HG02798 (cell line): Measurements from ENCODE around the gene EZH1.
A peak's percentile ranks its signal among the peaks of the same experiment; 100 is the strongest.

ENCODE experiments used
- ATAC-seq: cut with Tn5 transposase; IDR thresholded peaks from one replicate; pipeline ENCODE4 v1.9.1; 2021; ENCODE audit warnings: mild to moderate bottlenecking; ENCODE audit not compliant: unreplicated experiment, poor library complexity

Gene EZH1

DNA sequence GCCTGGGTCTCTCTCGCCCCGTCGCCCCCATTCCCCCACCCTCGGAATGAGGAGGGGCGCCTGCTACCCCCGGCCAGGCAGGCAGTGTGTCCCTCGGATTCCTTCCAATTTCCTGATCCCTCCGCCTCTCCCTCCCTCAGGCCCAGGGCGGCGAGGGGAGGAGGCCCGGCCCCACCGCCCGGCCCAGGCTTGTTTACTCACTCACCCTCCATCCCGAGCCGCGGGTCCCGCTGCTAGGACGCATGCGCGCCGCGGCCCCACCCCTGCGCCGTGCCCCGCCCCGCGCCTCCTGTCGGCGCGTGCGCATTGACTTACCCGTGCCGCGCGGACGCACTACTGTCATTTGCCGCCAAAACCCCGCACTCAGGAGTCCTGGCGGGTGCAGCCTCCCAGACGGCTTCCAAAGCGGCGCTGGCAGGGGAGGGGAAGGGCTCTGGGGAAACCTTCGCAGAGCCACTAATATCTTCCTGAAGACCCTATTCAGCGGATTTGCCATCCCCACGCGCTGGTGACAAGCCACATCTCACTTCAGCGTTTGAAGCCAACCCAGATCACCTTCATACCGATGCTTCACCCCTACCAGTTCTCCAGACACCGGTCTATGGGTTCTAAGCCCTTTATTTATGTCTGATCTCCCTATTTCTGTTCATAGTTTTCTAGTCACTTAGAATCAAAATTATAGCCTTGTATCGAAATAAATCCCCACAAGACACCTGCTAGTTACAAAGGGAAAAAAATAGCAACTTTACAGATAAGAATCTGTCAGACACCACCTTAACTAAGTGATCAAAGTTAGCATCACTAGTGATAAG, at the start of gene EZH1:
TSS of gene EZH1 (minus strand) at position 235 of the 812 bp plus-strand sequence. CDS start 16,099 bp downstream, outside the sequence.
- peak; percentile 90 for ATAC-seq

- no peak for ATAC-seq
Observed at GRCh38 chr17:42792545-42792944, 47.7 kb upstream of the EZH1 start.

DNA sequence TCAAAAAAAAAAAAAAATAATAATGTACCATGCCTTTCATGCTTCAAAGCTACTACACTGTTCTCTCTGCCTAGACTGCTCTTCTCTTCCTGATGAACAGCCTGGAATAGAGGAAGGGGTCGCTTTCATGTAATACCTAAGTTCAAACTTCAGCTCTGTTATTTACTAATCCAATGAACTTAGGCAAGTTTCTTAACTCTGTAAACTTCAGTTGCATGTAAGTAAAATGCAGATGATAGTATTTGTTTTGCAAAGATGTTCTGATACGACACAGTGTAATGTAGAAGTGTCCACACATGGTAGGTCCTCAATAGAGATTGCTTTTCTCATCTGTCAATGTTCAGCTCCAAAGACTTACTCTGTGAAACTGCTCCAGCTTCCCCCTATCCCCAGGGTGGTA, 47.1 kb upstream of the EZH1 start:
- ATAC-seq: no peak

DNA sequence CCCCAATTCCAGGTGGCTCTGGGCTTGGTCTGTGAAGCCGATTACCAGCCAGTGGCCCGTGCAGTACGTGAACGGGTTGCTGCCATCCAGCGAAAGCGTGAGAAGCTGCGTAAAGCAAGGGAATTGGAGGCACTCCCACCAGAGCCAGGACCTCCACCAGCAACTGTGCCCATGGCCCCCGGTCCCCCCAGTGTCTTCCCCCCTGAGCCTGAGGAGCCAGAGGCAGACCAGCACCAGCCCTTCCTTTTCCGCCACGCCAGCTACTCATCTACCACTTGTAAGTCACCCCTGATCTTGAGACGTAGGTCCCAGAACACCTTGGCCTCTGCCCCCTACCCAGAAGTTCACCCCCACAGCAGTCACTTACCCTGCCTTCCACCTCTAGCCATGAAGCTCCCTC, 42.4 kb upstream of the EZH1 start:
- ATAC-seq: no peak

- no peak for ATAC-seq
Observed at GRCh38 chr17:42784811-42785592, 40.2 kb upstream of the EZH1 start.

GRCh38 chr17:42784409-42784808, 39.6 kb upstream of the EZH1 start:
- ATAC-seq: no peak

GRCh38 chr17:42783791-42784138, 38.9 kb upstream of the EZH1 start:
- ATAC-seq: no peak

DNA sequence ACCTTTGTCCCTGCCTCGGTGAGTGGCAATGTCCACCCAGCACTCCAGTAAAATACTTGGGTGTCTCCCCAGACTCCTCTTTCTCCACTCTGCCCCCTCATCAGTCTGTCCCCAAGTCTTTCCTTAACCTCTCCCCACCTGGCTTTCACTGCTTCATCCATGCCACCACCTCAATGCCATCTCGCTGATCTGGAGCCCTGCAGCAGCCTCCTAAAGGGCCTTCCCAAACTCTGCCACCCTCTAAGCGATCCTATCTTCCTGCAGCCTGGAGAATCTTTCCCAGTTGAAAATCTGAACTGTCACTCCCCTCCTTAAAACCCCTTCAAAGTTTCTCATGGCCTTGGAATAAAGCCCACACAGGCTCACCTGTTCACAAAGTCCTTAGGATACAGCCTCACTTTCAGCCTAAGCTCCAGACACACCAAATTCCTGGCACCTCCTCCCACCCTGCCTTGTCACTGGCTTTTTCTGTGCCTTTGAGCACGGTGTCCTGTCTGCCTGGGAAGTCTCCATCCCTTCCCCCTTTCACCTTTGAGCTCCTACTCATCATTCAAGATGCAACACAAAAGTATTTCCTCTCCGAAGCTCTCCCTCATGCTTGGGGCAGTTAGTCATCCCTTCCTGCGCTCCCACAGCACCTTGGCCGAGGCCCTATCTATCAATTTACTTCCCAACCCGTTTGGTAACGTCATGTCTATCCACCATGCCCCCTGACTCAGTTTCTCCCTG, 38.4 kb upstream of the EZH1 start:
- no peak for ATAC-seq

DNA sequence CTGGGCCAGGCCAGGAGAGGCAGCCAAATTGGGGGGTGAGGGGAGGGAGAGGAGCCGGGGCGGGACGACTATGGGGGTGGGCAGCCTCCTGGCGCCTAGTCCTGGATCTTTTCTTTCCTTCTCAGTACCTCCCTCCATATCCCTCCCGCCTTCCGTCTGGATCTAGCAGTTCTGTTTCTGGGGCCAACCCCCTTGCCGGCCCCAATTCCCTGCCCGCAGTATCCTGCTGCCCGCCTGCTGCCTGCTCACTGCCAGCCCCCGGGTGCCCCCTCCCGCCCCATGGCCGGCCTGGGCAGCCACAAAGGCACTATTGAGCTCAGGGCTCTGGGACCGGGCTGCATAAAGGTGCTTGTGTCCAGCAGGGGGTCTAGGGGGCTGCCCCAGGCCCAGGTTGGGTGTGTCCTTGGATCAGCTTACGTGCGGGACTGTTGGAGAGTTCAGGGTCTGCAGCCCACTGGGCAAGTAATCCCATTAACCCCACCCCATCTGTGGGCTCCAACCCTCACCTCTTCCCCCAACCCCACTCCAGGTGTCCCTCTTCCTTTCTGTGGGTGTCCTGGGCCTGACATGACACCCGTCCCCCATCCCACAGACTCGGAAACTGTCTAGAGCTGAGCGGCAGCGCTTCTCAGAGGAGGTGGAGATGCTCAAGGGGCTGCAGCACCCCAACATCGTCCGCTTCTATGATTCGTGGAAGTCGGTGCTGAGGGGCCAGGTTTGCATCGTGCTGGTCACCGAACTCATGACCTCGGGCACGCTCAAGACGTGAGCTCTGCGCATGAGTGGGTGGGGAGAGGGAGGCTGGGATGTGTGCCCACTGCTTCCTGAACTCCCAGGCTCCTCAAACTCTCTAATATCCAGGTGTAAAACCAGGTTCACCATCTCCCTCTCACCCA, 37.6 kb upstream of the EZH1 start:
- ATAC-seq: no peak

DNA sequence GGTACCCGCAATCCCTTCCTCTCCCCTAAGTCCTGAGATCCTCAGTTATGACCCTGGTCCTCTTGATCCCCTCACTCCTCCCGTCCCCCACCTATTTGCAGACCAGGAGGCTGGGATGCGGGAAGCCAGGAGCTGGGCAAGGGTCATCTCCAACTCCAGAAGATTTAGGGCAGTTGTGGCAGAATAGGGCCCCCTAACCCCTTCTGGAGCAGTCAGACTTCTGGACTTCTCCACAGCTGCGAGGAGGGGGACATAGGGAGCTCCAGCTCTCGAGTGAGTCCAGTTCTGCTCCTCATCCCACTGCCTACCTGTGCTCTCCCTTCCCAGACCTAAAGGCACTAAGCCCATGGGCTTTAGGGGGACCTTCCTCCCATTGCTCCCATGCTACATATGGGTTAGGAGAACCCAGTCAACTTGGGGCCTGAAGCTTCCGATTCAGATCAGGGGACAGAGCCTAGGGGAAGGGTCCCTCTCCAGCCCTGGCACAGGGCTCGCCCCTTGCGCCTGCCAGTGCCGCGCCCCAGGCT, 36.9 kb upstream of the EZH1 start:
- no peak for ATAC-seq

DNA sequence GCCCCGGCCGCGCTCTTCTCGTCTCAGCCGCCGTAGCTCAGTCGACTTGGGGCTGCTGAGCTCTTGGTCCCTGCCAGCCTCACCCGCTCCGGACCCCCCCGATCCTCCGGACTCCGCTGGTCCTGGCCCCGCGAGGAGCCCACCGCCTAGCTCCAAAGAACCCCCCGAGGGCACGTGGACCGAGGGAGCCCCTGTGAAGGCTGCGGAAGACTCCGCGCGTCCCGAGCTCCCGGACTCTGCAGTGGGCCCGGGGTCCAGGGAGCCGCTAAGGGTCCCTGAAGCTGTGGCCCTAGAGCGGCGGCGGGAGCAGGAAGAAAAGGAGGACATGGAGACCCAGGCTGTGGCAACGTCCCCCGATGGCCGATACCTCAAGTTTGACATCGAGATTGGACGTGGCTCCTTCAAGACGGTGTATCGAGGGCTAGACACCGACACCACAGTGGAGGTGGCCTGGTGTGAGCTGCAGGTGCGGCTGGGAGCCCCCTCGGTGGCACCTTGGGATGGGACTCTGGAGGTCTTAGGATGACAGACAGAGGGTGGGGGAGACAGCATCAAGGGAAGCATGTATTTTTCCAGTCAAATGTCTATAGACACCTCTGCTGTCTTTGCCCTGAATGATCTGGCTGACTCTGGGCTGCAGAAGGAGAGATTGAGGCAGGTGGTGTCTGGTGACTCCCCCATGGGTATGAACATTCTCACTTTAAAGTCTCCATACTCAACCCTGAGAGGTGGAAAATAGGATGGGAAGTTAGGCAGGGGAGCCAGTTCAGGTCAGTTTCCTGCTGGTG, 36.2 kb upstream of the EZH1 start:
- ATAC-seq: no peak

DNA sequence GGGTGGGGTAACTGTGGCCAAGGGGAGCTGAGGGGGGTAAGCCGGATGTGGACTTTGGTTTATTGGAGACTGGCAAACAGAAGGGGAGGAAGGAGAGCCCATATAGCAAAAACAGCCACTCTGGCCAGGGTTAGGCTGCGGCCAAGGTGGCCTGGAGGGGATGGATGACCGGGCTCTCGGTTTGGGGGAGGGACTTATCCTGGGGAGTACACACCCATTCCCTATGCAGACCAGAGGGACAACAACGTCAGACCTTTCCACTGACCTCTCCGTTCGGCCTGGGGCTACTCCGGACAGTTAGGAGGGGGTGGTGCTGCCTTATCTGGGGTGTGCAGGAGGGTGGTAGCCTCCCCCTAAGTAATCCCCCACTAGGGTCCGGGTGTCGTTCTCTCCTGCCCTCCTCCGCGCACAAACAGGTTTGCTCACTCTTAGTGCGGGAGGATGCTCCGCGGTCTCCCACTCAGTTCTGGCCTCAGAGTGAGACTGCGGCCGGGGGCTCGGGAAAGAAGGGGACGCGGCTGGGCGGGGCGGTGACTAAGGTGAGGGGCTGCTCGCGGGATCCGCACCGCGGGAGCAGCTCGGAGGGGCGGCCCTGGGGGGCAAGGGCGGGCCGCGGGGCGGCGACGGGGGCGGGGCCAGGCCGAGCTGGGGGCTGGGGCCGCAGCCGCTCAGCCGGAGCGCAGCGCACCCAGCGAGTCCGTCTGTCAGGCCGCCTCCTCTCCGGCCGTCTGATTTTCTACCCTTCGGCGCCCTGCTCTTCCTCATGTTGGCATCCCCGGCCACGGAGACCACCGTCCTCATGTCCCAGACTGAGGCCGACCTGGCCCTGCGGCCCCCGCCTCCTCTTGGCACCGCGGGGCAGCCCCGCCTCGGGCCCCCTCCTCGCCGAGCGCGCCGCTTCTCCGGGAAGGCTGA, 35.4 kb upstream of the EZH1 start, which contains the start of gene WNK4:
TSS of gene WNK4 (plus strand) at position 675 of the 915 bp plus-strand sequence. CDS start at position 764, 89 bp downstream.
- ATAC-seq: no peak

DNA sequence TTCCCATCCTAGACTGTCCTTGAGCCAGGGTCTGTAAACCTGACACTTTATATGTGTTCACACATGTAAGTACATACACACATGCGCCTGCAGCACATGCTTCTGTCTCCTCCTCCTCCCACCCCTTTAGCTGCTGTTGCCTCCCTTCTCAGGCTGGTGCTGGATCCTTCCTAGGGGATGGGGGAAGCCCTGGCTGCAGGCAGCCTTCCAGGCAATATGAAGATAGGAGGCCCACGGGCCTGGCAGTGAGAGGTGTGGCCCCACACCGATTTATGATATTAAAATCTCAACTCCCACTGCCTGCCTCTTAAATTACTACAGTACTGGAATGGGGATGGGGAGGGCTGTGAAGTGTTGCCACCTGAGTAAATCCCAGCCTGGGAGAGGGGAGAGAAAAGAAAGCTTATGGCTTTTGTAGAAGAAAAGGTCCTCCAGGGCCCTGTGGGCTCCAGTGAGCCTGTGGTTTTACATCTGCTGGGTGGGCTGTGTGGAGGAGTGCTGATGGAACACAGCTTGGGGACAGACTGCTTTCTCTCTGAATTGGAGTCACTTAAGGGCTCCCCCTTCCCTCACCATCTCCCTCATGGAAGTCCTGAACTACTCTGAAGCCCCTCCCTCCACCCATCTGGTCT, 34.6 kb upstream of the EZH1 start:
- ATAC-seq: no peak

DNA sequence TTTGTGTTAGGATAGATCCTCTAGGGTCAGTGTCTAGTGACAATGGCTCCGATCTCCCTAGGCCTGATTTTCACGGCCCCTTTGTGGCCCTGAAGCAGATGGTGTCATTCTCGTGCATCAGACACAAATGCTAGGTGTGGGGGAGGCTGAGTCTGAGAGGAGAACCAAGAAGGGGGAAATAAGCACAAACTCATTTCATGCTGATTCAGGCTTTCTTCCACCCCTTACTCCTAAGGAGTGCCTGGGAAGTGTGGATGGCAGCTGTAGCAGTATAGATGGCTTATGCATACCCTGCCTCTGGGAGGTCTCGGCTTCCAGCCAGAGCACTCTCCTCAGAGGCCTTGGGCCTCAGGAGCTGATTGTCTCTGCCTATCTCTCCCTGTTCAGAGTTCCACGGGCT, 33.7 kb upstream of the EZH1 start:
- no peak for ATAC-seq

GRCh38 chr17:42775534-42776098, 30.8 kb upstream of the EZH1 start:
- ATAC-seq: no peak

GRCh38 chr17:42774066-42774745, 29.4 kb upstream of the EZH1 start:
- no peak for ATAC-seq
